ENCODE results near the gene FEM1A. TPM values are rescaled to one million over a fixed set of nuclear protein-coding genes. Genes with fewer than 3 reads are reported as not detected.
A peak's percentile ranks its signal among the peaks of the same experiment; 100 is the strongest.
"Not testable (repeated sequence)": the region's sequence is repeated elsewhere in the genome, so short reads cannot be mapped to it uniquely, and the experiment has no call there.

FEM1A gene
- total RNA-seq, 1 experiment from 2014 or later: 7.0 TPM

- no peak for DNase-seq
- POLR2A ChIA-PET (ENCODE audit: unreplicated experiment): interaction anchor here (0.6 kb wide), 1 partner anchor 10 kb away, joined by 6 read pairs; no protein-coding TSS in a partner anchor
- H3K4me1 ChIP-seq (replicated peaks; ENCODE audit: insufficient read depth): no peaks in the 10 kb centered on the region
Measured at GRCh38 chr19:4830332-4830731, 38.8 kb downstream of the FEM1A start.

GRCh38 chr19:4830768-4831265 is 39.3 kb downstream of the FEM1A start:
- Histone ChIP-seq H3K4me3 (peak overlapping the region; percentile 81), H2AFZ (no peak overlapping the region; the same call in 1 of the 2 replicates), H3K4me2 (peak overlapping the region; percentile 87), H3K9me3 (ENCODE audit: insufficient read depth, low read depth) (no peaks in the 10 kb centered on the region), H3K36me3 (ENCODE audit: low read depth) (no peaks in the 10 kb centered on the region), H3K27ac (peak overlapping the region; percentile 54), H3K4me1 (replicated peaks; ENCODE audit: insufficient read depth) (no peaks in the 10 kb centered on the region), H3K27me3 (ENCODE audit: insufficient read depth, low read depth) (no peaks in the 10 kb centered on the region), H3F3A (ENCODE audit: insufficient read depth, low read depth) (peaks cover 7% of the 10 kb centered on the region), H3K79me2 (ENCODE audit: low read depth) (peaks cover 11% of the 10 kb centered on the region), H3K9me2 (ENCODE audit: insufficient read depth) (no peaks in the 10 kb centered on the region), H4K20me1 (ENCODE audit: insufficient read depth) (no peaks in the 10 kb centered on the region)
- TF ChIP-seq EZH2 (IDR thresholded peaks at IDR 0.05; ENCODE audit: low read depth) (no peak), CTCF (conservative IDR thresholded peaks at IDR 0.05) (no peak)
- ChIA-PET POLR2A (ENCODE audit: unreplicated experiment) (no interaction called here), CTCF (no interaction called here)
- intact Hi-C loops (cut with micrococcal nuclease; ENCODE audit: unreplicated experiment): no loop called here
- TSS peak; percentile 73 for BruUV-seq (replicated peaks)
- DNase-seq: no peak

More at GRCh38 chr19:4830332-4830731, 38.8 kb downstream of the FEM1A start:
- Histone ChIP-seq H3K4me3 (peak overlapping the region; percentile 81; the same call in 1 of the 2 replicates), H3K36me3 (ENCODE audit: low read depth) (no peaks in the 10 kb centered on the region), H3K4me2 (peak overlapping the region; percentile 87), H4K20me1 (ENCODE audit: insufficient read depth) (no peaks in the 10 kb centered on the region), H3K27me3 (ENCODE audit: insufficient read depth, low read depth) (no peaks in the 10 kb centered on the region), H3K27ac (peak overlapping the region; percentile 54), H3K9me2 (ENCODE audit: insufficient read depth) (no peaks in the 10 kb centered on the region), H3K79me2 (ENCODE audit: low read depth) (peaks cover 11% of the 10 kb centered on the region), H3F3A (ENCODE audit: insufficient read depth, low read depth) (peaks cover 7% of the 10 kb centered on the region), H2AFZ (no peak overlapping the region), H3K9me3 (ENCODE audit: insufficient read depth, low read depth) (no peaks in the 10 kb centered on the region)
- CTCF ChIA-PET: no interaction called here
- TF ChIP-seq CTCF (conservative IDR thresholded peaks at IDR 0.05): no peak
- TF ChIP-seq EZH2 (IDR thresholded peaks at IDR 0.05; ENCODE audit: low read depth): no peak
- intact Hi-C loops (cut with micrococcal nuclease; ENCODE audit: unreplicated experiment): no loop called here
- BruUV-seq (replicated peaks): no TSS peak

- no peaks in the 10 kb centered on the region for H3K4me1 ChIP-seq (replicated peaks; ENCODE audit: insufficient read depth)
- no TSS peak for BruUV-seq (replicated peaks)
- intact Hi-C loops (cut with micrococcal nuclease; ENCODE audit: unreplicated experiment): no loop called here
- H3K9me2 ChIP-seq (ENCODE audit: insufficient read depth): no peaks in the 10 kb centered on the region
- no peaks in the 10 kb centered on the region for H3K9me3 ChIP-seq (ENCODE audit: insufficient read depth, low read depth)
- DNase-seq: peak; percentile 38 to 43
- TF ChIP-seq EZH2 (IDR thresholded peaks at IDR 0.05; ENCODE audit: low read depth): no peak
- TF ChIP-seq CTCF (conservative IDR thresholded peaks at IDR 0.05): no peak
- H3K27ac ChIP-seq: peak within 1 kb of the TSS; percentile 54
- no peaks in the 10 kb centered on the region for H3K27me3 ChIP-seq (ENCODE audit: insufficient read depth, low read depth)
- no peaks in the 10 kb centered on the region for H4K20me1 ChIP-seq (ENCODE audit: insufficient read depth)
- POLR2A ChIA-PET (ENCODE audit: unreplicated experiment): no interaction called here
- no peaks in the 10 kb centered on the region for H3K36me3 ChIP-seq (ENCODE audit: low read depth)
- peak within 1 kb of the TSS; percentile 81 for H3K4me3 ChIP-seq
- H3K79me2 ChIP-seq (ENCODE audit: low read depth): peaks cover 11% of the 10 kb centered on the region
- peaks cover 7% of the 10 kb centered on the region for H3F3A ChIP-seq (ENCODE audit: insufficient read depth, low read depth)
- CTCF ChIA-PET: no interaction called here
- peak within 1 kb of the TSS; percentile 87 for H3K4me2 ChIP-seq
- H2AFZ ChIP-seq: peak within 1 kb of the TSS; percentile 85
Measured at GRCh38 chr19:4831304-4831978, 39.9 kb downstream of the FEM1A start, which contains the start of gene TICAM1. TICAM1 (minus strand) TSS chr19:4831712; CDS start chr19:4818377, 13,335 bp downstream.

GRCh38 chr19:4831979-4832340 is 40.4 kb downstream of the FEM1A start:
- peak overlapping the region; percentile 85 for H2AFZ ChIP-seq
- H4K20me1 ChIP-seq (ENCODE audit: insufficient read depth); H3K9me3 ChIP-seq (ENCODE audit: insufficient read depth, low read depth); H3K36me3 ChIP-seq (ENCODE audit: low read depth); H3F3A ChIP-seq (ENCODE audit: insufficient read depth, low read depth); DNase-seq; POLR2A ChIA-PET (ENCODE audit: unreplicated experiment); CTCF ChIA-PET; H3K4me1 ChIP-seq (replicated peaks; ENCODE audit: insufficient read depth); H3K9me2 ChIP-seq (ENCODE audit: insufficient read depth); intact Hi-C loops (cut with micrococcal nuclease; ENCODE audit: unreplicated experiment); H3K27me3 ChIP-seq (ENCODE audit: insufficient read depth, low read depth): not testable (repeated sequence)
- peak overlapping the region; percentile 54 for H3K27ac ChIP-seq
- H3K4me2 ChIP-seq: peak overlapping the region; percentile 87
- peaks cover 11% of the 10 kb centered on the region for H3K79me2 ChIP-seq (ENCODE audit: low read depth)
- H3K4me3 ChIP-seq: peak overlapping the region; percentile 81
- TSS peak; percentile 91 for BruUV-seq (replicated peaks)

Measured in PC-9 (cell line).